HepG2 (cell line): Measurements from ENCODE around the gene SLC7A8. TPM values are rescaled to one million over a fixed set of nuclear protein-coding genes. Genes with fewer than 3 reads are reported as not detected.

ENCODE experiments used
- ATAC-seq: fragments of 200-7000 bp; cut with Tn5 transposase; 3 replicates; pipeline ENCODE4 v1.9.1; 2020; ENCODE audit warnings: mild to moderate bottlenecking, moderate library complexity
- BruUV-seq: library from RNA; stranded (reverse); fragments of 400-500 nt; replicated peaks from 2 replicates; lab custom pipeline; 2021; lab: Mats Ljungman, UMichigan
- CTCF ChIA-PET: fragments of 300-600 bp; formaldehyde crosslinking; extraction: SDS; loops from one replicate; lab custom pipeline; 2021; ENCODE audit warnings: low total read pairs, inconsistent platforms, low intra/inter-chr PET ratio; lab: Yijun Ruan, JAX
- POLR2A ChIA-PET: fragments of 350-600 bp; sonication (Branson Sonifier 250); formaldehyde crosslinking; loops from one replicate; lab custom pipeline; 2020; ENCODE audit warnings: antibody characterized with exemption, inconsistent platforms; lab: Yijun Ruan, JAX
- DNase-seq: peaks from one replicate; pipeline ENCODE4 v3.0.0-alpha.2; 2015; ENCODE audit warnings: low spot score
- FAIRE-seq: peaks from 3 replicates; lab custom pipeline; 2011; peaks lifted over from hg19 to GRCh38; lab: Jason Lieb, UNC
- H2AFZ ChIP-seq: one replicate; pipeline ENCODE4 v1.6.1; 2011; ENCODE audit warnings: low read length, inconsistent platforms
- H3K27ac ChIP-seq: fragments of 300-600 bp; 3 replicates; pipeline ENCODE4 v1.8.0; 2011; ENCODE audit warnings: mixed run types, mild to moderate bottlenecking, mixed read lengths, low read length, inconsistent platforms; ENCODE audit not compliant: insufficient read depth; ENCODE audit errors: extremely low read length
- H3K27me3 ChIP-seq, 2 experiments: fragments of 200-600 bp in 1 of 2; 2 replicates in 1 of 2; 3 replicates in 1 of 2; pipeline versions ENCODE4 v1.6.0 to v1.8.0; 2011; ENCODE audit warnings: low read length in 2 of 2, mild to moderate bottlenecking in 2 of 2, moderate library complexity in 2 of 2, inconsistent platforms in 1 of 2; ENCODE audit not compliant: insufficient read depth in 2 of 2, control insufficient read depth in 1 of 2
- H3K36me3 ChIP-seq, 2 experiments: fragments of 200-600 bp in 1 of 2; replicated peaks in 1 of 2; 2 replicates in 1 of 2; 3 replicates in 1 of 2; pipeline versions ENCODE4 v1.5.1 to v1.8.0; 2011; ENCODE audit warnings: low read length in 2 of 2, inconsistent platforms in 1 of 2; ENCODE audit not compliant: insufficient read depth in 2 of 2, control insufficient read depth in 1 of 2
- H3K4me1 ChIP-seq: 2 replicates; pipeline ENCODE4 v1.5.1; 2012; ENCODE audit warnings: low read length, inconsistent platforms; ENCODE audit not compliant: insufficient read depth
- H3K4me2 ChIP-seq: 2 replicates; pipeline ENCODE4 v1.6.0; 2011; ENCODE audit warnings: low read depth, low read length, inconsistent platforms
- H3K4me3 ChIP-seq, 3 experiments: fragments of 200-600 bp in 1 of 3; sonication (generic), shearing (Covaris generic) in 1 of 3; replicated peaks in 1 of 3; 2 replicates each; pipeline ENCODE4 v1.5.1; 2011 to 2016; ENCODE audit warnings: low read length in 3 of 3, inconsistent platforms in 2 of 3, low read depth in 2 of 3, mild to moderate bottlenecking in 2 of 3, control low read depth in 1 of 3, mixed read lengths in 1 of 3; ENCODE audit not compliant: insufficient read depth in 1 of 3
- H3K79me2 ChIP-seq: one replicate; pipeline ENCODE4 v1.6.1; 2011; ENCODE audit warnings: low read length, inconsistent platforms; ENCODE audit not compliant: insufficient read depth
- H3K9ac ChIP-seq: 2 replicates; pipeline ENCODE4 v1.6.0; 2011; ENCODE audit warnings: mild to moderate bottlenecking, low read depth, low read length, inconsistent platforms; ENCODE audit not compliant: insufficient read depth
- H3K9me3 ChIP-seq: 2 replicates; pipeline ENCODE4 v1.5.1; 2012; ENCODE audit warnings: mild to moderate bottlenecking, low read length
- H4K20me1 ChIP-seq: 2 replicates; pipeline ENCODE4 v1.6.0; 2011; ENCODE audit warnings: inconsistent platforms, mild to moderate bottlenecking, low read length, moderate library complexity; ENCODE audit not compliant: insufficient read depth
- CBX2 ChIP-seq, 2 experiments: fragments of 200-600 bp in 1 of 2; sonication (generic); formaldehyde crosslinking in 1 of 2; IDR thresholded peaks; 2 replicates each; pipeline versions ENCODE4 v1.7.0 to v1.8.1; 2018 to 2022; ENCODE audit warnings: low read depth in 2 of 2, low read length in 1 of 2, mild to moderate bottlenecking in 1 of 2, missing genetic modification reagents in 1 of 2
- CEBPB ChIP-seq: IDR thresholded peaks from 2 replicates; pipeline ENCODE4 v1.6.1; 2011; ENCODE audit warnings: low read depth, low read length, improper control_type of control experiment, borderline replicate concordance
- CEBPG ChIP-seq: IDR thresholded peaks from 2 replicates; pipeline ENCODE4 v1.6.1; 2016
- KDM3A ChIP-seq: IDR thresholded peaks from 2 replicates; pipeline ENCODE4 v1.6.1; 2018; ENCODE audit warnings: low read depth, missing compliant biosample characterization
- SALL1 ChIP-seq: sonication (generic); formaldehyde crosslinking; IDR thresholded peaks from 2 replicates; pipeline ENCODE4 v1.8.0; 2022; ENCODE audit warnings: mild to moderate bottlenecking, missing genetic modification reagents
- SNAPC5 ChIP-seq: sonication (generic); formaldehyde crosslinking; IDR thresholded peaks from 2 replicates; pipeline ENCODE4 v1.8.1; 2023; ENCODE audit warnings: mild to moderate bottlenecking, missing genetic modification reagents, borderline replicate concordance
- SOX6 ChIP-seq, 2 experiments: fragments of 450-650 bp in 1 of 2; sonication (generic) in 1 of 2; formaldehyde crosslinking in 1 of 2; IDR thresholded peaks; 2 replicates each; pipeline versions ENCODE4 v1.4.0 to v1.6.1; 2017 to 2020; ENCODE audit warnings: antibody characterized with exemption in 1 of 2, mild to moderate bottlenecking in 1 of 2, missing genetic modification reagents in 1 of 2
- SP1 ChIP-seq, 2 experiments: fragments of 450-650 bp in 1 of 2; sonication (generic) in 1 of 2; formaldehyde crosslinking in 1 of 2; IDR thresholded peaks; 2 replicates each; pipeline versions ENCODE4 v1.4.0 to v1.6.1; 2016 to 2020; ENCODE audit warnings: missing genetic modification reagents in 1 of 2
- TAF15 ChIP-seq: fragments of 200-400 bp; formaldehyde crosslinking; IDR thresholded peaks from one replicate; pipeline ENCODE4 v1.6.1; 2018; ENCODE audit warnings: mild to moderate bottlenecking, low read depth, low read length; ENCODE audit not compliant: poor library complexity, severe bottlenecking
- ZKSCAN8 ChIP-seq: IDR thresholded peaks from 2 replicates; pipeline ENCODE4 v1.6.1; 2016; ENCODE audit warnings: borderline replicate concordance, missing genetic modification reagents, missing compliant biosample characterization
- ZNF160 ChIP-seq: sonication (generic); formaldehyde crosslinking; IDR thresholded peaks from 2 replicates; pipeline ENCODE4 v1.8.0; 2022; ENCODE audit warnings: mild to moderate bottlenecking, inconsistent platforms, missing genetic modification reagents
- ZNF180 ChIP-seq: sonication (generic); formaldehyde crosslinking; IDR thresholded peaks from 2 replicates; pipeline ENCODE4 v1.4.0; 2020; ENCODE audit warnings: low read depth, missing genetic modification reagents, borderline replicate concordance
- ZNF263 ChIP-seq: sonication (generic); formaldehyde crosslinking; IDR thresholded peaks from 2 replicates; pipeline ENCODE4 v1.4.0; 2020; ENCODE audit warnings: missing genetic modification reagents
- WGBS: methylation state at CpG from one replicate; pipeline ENCODE4 v1.1.6; 2017; ENCODE audit warnings: low lambda C conversion rate; 5-methylcytosine and 5-hydroxymethylcytosine counted together
- in situ Hi-C: cut with HindIII; loops from 2 replicates; pipeline ENCODE4 v1.10.0; 2017; ENCODE audit warnings: low pct_unique_long_range_greater_than_20kb; ENCODE audit not compliant: extremely low pct_ligation_motif_present
- intact Hi-C: fragments of 100-400 bp; cut with micrococcal nuclease; formaldehyde crosslinking; loops from one replicate; pipeline ENCODE4 v1.10.0; 2022; ENCODE audit not compliant: unreplicated experiment
- polyA plus RNA-seq, 8 experiments: library from polyadenylated mRNA; depleted of rRNA in 3 of 8; stranded (reverse) in 7 of 8; unstranded in 1 of 8; fragments of >200 nt; fragmentation: Illumina TruSeq in 4 of 8; extraction: Trizol in 4 of 8; gene quantifications; 2 replicates each; pipeline versions ENCODE4 v1.2.1 to v1.2.3, GENCODE V29; 2011 to 2016; ENCODE audit warnings: low read depth in 4 of 8, missing spikeins in 1 of 8, mixed read lengths in 1 of 8; ENCODE audit not compliant: insufficient read depth in 1 of 8
- total RNA-seq, 5 experiments: library from RNA; depleted of rRNA; stranded (reverse); fragments of >200 nt; fragmentation: Illumina TruSeq; extraction: Trizol; gene quantifications; 2 replicates each; pipeline ENCODE4 v1.2.3, GENCODE V29; 2016; ENCODE audit warnings: low read depth in 1 of 5
- TF ChIP-seq, protein P1 (sequence below): sonication (generic); formaldehyde crosslinking; IDR thresholded peaks from 2 replicates; pipeline ENCODE4 v1.4.0; 2020; ENCODE audit warnings: mild to moderate bottlenecking, low read depth, missing genetic modification reagents

The SLC7A8 gene
- total and polyA plus RNA-seq, 2 of the 13 experiments (the other 11 are each of a cell fraction or from before 2014, with no cell fraction given): 0.25 TPM; not detected in 1

- DNase-seq (no peak), ATAC-seq (no peak), FAIRE-seq (no peak)
- Histone ChIP-seq H3K4me3 (no peak overlapping the region), H2AFZ (no peak overlapping the region), H3K4me1 (no peaks in the 10 kb centered on the region), H3K9ac (no peak overlapping the region), H3K79me2 (no peaks in the 10 kb centered on the region), H3K36me3 (no peaks in the 10 kb centered on the region), H4K20me1 (no peaks in the 10 kb centered on the region), H3K4me2 (no peak overlapping the region), H3K9me3 (no peaks in the 10 kb centered on the region), H3K27ac (no peak overlapping the region), H3K27me3 (peaks cover 0 to 12% of the 10 kb centered on the region in 2 experiments; a peak in 1 of 5 replicates)
- TF ChIP-seq ZNF180 (CRISPR knock-in tag) (no peak), SP1 (IDR thresholded peaks at IDR 0.05) (0 out of 2 replicates have a peak, but pooled peaks have one; percentile 6), SP1 (CRISPR knock-in tag; IDR thresholded peaks at IDR 0.05) (no peak), CBX2 (IDR thresholded peaks at IDR 0.05; ENCODE audit: low read depth, low read length) (peak; percentile 84; the same call in 1 of the 2 replicates), CBX2 (CRISPR knock-in tag; IDR thresholded peaks at IDR 0.05; ENCODE audit: low read depth) (no peak), SNAPC5 (CRISPR knock-in tag) (no peak), ZNF160 (CRISPR knock-in tag) (no peak)
- WGBS: 28% methylated on average over 3 of the region's 3 CpGs
- in situ Hi-C loops: no loop called here
- no TSS peak for BruUV-seq
- ChIA-PET POLR2A (interaction anchor here (1.1 to 1.4 kb wide), 2 partner anchors 111 to 112 kb away, joined by 3 to 4 read pairs; partner anchors contain the start of genes ACIN1 and C14orf119), CTCF (no interaction called here)
- intact Hi-C loops: no loop called here
These were observed 23.1 kb upstream of the SLC7A8 start for GRCh38 chr14:23206422-23207145.

DNA sequence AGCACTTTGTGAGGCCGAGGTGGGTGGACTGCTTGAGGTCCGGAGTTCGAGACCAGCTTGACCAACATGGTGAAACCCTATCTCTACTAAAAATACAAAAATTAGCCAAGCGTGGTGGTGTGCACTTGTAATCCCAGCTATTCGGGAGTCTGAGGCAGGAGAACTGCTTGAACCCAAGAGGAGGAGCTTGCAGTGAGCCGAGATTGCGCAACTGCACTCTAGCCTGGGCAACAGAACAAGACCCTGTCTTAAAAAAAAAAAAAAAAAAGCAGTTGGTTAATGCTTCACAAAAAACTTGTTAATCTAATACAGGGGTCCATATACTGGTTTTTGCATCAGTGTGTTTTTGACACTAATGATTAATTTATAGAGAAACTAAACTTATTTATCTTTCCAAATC, 18.5 kb upstream of the SLC7A8 start:
- Histone ChIP-seq H3K4me1 (peaks cover 13% of the 10 kb centered on the region), H3K4me2 (no peak overlapping the region), H3K9me3 (no peaks in the 10 kb centered on the region), H4K20me1 (no peaks in the 10 kb centered on the region), H3K79me2 (no peaks in the 10 kb centered on the region), H3K27ac (no peak overlapping the region), H3K4me3 (no peak overlapping the region), H3K27me3 (peaks cover 0 to 5% of the 10 kb centered on the region in 2 experiments; a peak in 1 of 5 replicates), H3K36me3 (no peaks in the 10 kb centered on the region), H2AFZ (no peak overlapping the region), H3K9ac (no peak overlapping the region)
- ChIA-PET POLR2A (interaction anchor here (0.7 kb wide), 1 partner anchor 144 kb away, joined by 4 read pairs; no protein-coding TSS in a partner anchor), CTCF (no interaction called here)
- no peak for ATAC-seq
- 42% methylated on average over 7 of the region's 7 CpGs for WGBS
- FAIRE-seq: no peak
- no TSS peak for BruUV-seq
- no peak for DNase-seq
- intact Hi-C loops: no loop called here
- in situ Hi-C loops: no loop called here
- TF ChIP-seq KDM3A (CRISPR knock-in tag): no peak
- no peak for TF ChIP-seq TAF15
- TF ChIP-seq, protein P1, sequence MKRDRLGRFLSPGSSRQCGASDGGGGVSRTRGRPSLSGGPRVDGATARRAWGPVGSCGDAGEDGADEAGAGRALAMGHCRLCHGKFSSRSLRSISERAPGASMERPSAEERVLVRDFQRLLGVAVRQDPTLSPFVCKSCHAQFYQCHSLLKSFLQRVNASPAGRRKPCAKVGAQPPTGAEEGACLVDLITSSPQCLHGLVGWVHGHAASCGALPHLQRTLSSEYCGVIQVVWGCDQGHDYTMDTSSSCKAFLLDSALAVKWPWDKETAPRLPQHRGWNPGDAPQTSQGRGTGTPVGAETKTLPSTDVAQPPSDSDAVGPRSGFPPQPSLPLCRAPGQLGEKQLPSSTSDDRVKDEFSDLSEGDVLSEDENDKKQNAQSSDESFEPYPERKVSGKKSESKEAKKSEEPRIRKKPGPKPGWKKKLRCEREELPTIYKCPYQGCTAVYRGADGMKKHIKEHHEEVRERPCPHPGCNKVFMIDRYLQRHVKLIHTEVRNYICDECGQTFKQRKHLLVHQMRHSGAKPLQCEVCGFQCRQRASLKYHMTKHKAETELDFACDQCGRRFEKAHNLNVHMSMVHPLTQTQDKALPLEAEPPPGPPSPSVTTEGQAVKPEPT (CRISPR knock-in tag): no peak
- TF ChIP-seq CEBPG (CRISPR knock-in tag): peak; percentile 82
- TF ChIP-seq SALL1 (CRISPR knock-in tag): no peak
- TF ChIP-seq SOX6 (IDR thresholded peaks at IDR 0.05): no peak
- TF ChIP-seq SOX6 (CRISPR knock-in tag; IDR thresholded peaks at IDR 0.05): no peak
- TF ChIP-seq ZNF263 (CRISPR knock-in tag): no peak
- TF ChIP-seq CEBPB: peak; percentile 87
- no peak for TF ChIP-seq ZKSCAN8
